SK-N-SH treated with all-trans-retinoic acid at 6 μM for 48 hours (cell line): ENCODE data around the gene IGF1.

ENCODE experiments used
- ATAC-seq: fragments of 200-7000 bp; cut with Tn5 transposase; 3 replicates; pipeline ENCODE4 v1.9.1; 2020; ENCODE audit warnings: mild to moderate bottlenecking, moderate library complexity
- ARNTL ChIP-seq: fragments of 450-650 bp; formaldehyde crosslinking; IDR thresholded peaks from 2 replicates; pipeline ENCODE4 v1.5.0; 2020; ENCODE audit warnings: low read depth, mild to moderate bottlenecking, moderate library complexity, borderline replicate concordance
- BACH2 ChIP-seq: fragments of 250-450 bp; sonication (Bioruptor Pico); IDR thresholded peaks from 2 replicates; pipeline ENCODE4 v1.9.0; 2021; ENCODE audit warnings: mild to moderate bottlenecking, borderline replicate concordance
- CSDC2 ChIP-seq: fragments of 250-450 bp; sonication (Bioruptor Pico); IDR thresholded peaks from 2 replicates; pipeline ENCODE4 v1.5.0; 2020; ENCODE audit warnings: mild to moderate bottlenecking, moderate library complexity
- ESRRG ChIP-seq: fragments of 250-450 bp; sonication (Bioruptor Pico); IDR thresholded peaks from 2 replicates; pipeline ENCODE4 v1.6.1; 2021; ENCODE audit warnings: mild to moderate bottlenecking
- GLIS3 ChIP-seq: fragments of 250-450 bp; sonication (Bioruptor Pico); IDR thresholded peaks from 2 replicates; pipeline ENCODE4 v1.5.0; 2020; ENCODE audit warnings: mild to moderate bottlenecking, moderate library complexity
- ISL1 ChIP-seq: fragments of 250-450 bp; sonication (Bioruptor Pico); IDR thresholded peaks from 2 replicates; pipeline ENCODE4 v2.1.2; 2022; ENCODE audit warnings: mild to moderate bottlenecking, moderate library complexity
- OSR1 ChIP-seq: fragments of 250-450 bp; sonication (Bioruptor Pico); IDR thresholded peaks from 2 replicates; pipeline ENCODE4 v1.8.0; 2022; ENCODE audit warnings: moderate library complexity, mild to moderate bottlenecking, inconsistent platforms
- PPARA ChIP-seq: fragments of 250-450 bp; sonication (Bioruptor Pico); IDR thresholded peaks from 2 replicates; pipeline ENCODE4 v1.5.0; 2020; ENCODE audit warnings: mild to moderate bottlenecking, borderline replicate concordance
- RARB ChIP-seq: fragments of 250-450 bp; sonication (Bioruptor Pico); IDR thresholded peaks from 2 replicates; pipeline ENCODE4 v1.8.0; 2021; ENCODE audit warnings: mild to moderate bottlenecking, moderate library complexity
- SNAI2 ChIP-seq: fragments of 250-450 bp; sonication (Bioruptor Pico); IDR thresholded peaks from 2 replicates; pipeline ENCODE4 v1.5.0; 2020; ENCODE audit warnings: mild to moderate bottlenecking, moderate library complexity
- TCF4 ChIP-seq: fragments of 250-450 bp; sonication (Bioruptor Pico); IDR thresholded peaks from 2 replicates; pipeline ENCODE4 v1.8.0; 2021; ENCODE audit warnings: mild to moderate bottlenecking, moderate library complexity, borderline replicate concordance
- TOX ChIP-seq: fragments of 250-450 bp; sonication (Bioruptor Pico); IDR thresholded peaks from 2 replicates; pipeline ENCODE4 v1.8.0; 2021; ENCODE audit warnings: mild to moderate bottlenecking, moderate library complexity, borderline replicate concordance
- ZFP3 ChIP-seq: fragments of 250-450 bp; sonication (Bioruptor Pico); IDR thresholded peaks from 2 replicates; pipeline ENCODE4 v1.5.0; 2020; ENCODE audit warnings: mild to moderate bottlenecking, moderate library complexity
- ZFP30 ChIP-seq: fragments of 450-650 bp; formaldehyde crosslinking; IDR thresholded peaks from 2 replicates; pipeline ENCODE4 v1.5.0; 2022; ENCODE audit warnings: mild to moderate bottlenecking, moderate library complexity
- ZNF565 ChIP-seq: fragments of 450-650 bp; formaldehyde crosslinking; conservative IDR thresholded peaks from 2 replicates; pipeline ENCODE4 v1.5.0; 2020; ENCODE audit warnings: low read depth, mild to moderate bottlenecking, moderate library complexity
- ZNF8 ChIP-seq: fragments of 450-650 bp; formaldehyde crosslinking; IDR thresholded peaks from 2 replicates; pipeline ENCODE4 v1.5.0; 2020; ENCODE audit warnings: mild to moderate bottlenecking, moderate library complexity
- TF ChIP-seq, protein P1 (sequence below): fragments of 250-450 bp; sonication (Bioruptor Pico); IDR thresholded peaks from 2 replicates; pipeline ENCODE4 v1.8.0; 2020; ENCODE audit warnings: mild to moderate bottlenecking, moderate library complexity, borderline replicate concordance
- TF ChIP-seq, protein P2 (sequence below): fragments of 250-450 bp; sonication (Bioruptor Pico); IDR thresholded peaks from 2 replicates; pipeline ENCODE4 v1.5.1; 2021; ENCODE audit warnings: mild to moderate bottlenecking, moderate library complexity
- TF ChIP-seq, protein P3 (sequence below): fragments of 250-450 bp; sonication (Bioruptor Pico); IDR thresholded peaks from 2 replicates; pipeline ENCODE4 v1.5.0; 2020; ENCODE audit warnings: mild to moderate bottlenecking, moderate library complexity
- TF ChIP-seq, protein P4 (sequence below): fragments of 250-450 bp; sonication (Bioruptor Pico); IDR thresholded peaks from 2 replicates; pipeline ENCODE4 v1.5.1; 2020; ENCODE audit warnings: low read depth, mild to moderate bottlenecking, moderate library complexity
- TF ChIP-seq, protein P5 (sequence below): fragments of 250-450 bp; sonication (Bioruptor Pico); IDR thresholded peaks from 2 replicates; pipeline ENCODE4 v1.8.0; 2021; ENCODE audit warnings: low read depth, mild to moderate bottlenecking, moderate library complexity, borderline replicate concordance

IGF1 gene

DNA sequence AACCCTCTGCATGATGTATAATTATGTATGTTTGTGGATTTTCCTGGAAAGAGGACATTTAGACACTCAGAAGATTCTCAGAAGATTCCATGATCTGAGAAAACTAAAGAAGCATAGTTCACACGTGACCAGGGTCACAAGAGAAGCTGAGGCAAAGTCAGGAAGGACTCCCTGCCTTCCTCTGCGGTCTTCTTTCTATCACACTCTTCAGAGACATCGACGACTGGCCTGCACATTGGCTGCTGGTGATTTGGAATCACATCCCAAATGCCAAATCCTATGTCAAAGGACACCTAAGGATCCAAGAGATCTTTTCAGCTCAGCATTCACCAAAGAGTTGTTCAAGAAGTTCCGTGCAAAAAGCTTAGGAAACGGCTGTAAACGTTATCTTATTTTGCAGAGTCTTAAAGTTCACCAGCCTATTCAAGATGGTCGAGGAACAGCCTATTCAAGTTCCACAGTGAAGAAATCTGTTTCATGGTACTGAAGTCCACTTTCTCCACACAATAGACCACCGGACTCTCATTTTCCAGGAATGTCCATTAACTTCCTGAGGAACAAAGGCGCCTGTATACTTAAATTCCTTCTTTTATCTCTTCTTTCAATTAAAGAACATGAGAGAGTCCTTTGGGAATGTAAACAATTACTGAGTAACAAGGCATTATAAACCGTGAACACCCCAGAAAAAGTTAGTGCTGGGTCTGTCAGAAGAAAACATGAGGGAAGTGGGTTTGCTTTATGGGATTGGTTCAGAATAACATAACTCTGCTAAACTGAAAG, 42.1 kb downstream of the IGF1 start:
- no peak for ATAC-seq
- TF ChIP-seq, protein P1, sequence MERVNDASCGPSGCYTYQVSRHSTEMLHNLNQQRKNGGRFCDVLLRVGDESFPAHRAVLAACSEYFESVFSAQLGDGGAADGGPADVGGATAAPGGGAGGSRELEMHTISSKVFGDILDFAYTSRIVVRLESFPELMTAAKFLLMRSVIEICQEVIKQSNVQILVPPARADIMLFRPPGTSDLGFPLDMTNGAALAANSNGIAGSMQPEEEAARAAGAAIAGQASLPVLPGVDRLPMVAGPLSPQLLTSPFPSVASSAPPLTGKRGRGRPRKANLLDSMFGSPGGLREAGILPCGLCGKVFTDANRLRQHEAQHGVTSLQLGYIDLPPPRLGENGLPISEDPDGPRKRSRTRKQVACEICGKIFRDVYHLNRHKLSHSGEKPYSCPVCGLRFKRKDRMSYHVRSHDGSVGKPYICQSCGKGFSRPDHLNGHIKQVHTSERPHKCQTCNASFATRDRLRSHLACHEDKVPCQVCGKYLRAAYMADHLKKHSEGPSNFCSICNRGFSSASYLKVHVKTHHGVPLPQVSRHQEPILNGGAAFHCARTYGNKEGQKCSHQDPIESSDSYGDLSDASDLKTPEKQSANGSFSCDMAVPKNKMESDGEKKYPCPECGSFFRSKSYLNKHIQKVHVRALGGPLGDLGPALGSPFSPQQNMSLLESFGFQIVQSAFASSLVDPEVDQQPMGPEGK, result no peak
- TF ChIP-seq BACH2 (CRISPR knock-in tag), result no peak
- no peak for TF ChIP-seq ARNTL (CRISPR knock-in tag)

DNA sequence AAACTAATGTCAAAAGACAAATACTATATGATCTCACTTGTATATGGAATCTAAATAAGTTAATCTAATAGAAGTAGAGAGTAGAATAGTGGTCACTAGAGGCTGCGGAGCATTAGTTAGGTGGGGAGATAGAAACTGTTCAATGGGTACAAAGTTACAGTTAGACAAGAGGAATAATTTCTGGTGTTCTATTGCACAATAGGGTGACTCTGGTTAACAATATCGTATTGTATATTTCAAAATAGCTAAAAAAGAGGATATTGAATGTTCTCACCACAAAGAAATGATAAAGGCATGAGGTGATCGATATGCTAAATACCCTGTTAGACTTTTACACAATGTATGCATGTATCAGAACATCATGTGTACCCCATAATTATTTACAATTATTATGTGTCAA, 42.9 kb downstream of the IGF1 start:
- TF ChIP-seq ZFP3, result no peak
- no peak for ATAC-seq

DNA sequence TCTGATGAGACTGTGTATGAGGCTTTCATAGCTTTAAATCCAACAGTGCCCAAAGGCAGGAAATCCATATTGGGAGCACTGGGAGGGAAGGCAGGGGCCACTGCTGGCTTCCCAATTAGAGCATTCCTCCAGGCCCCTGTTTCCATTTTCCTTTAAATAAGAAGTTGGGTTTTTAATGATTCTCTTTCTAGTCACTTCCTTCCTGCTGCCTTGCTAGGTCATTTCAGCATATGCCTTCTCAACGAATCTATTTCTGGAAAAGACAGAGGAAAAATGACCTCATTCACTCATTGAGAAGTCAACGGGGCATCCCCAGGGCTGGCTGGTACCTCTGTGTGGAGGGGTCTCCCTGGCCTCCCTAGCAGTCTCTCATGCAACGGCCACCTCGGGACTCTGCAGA, 43.5 kb downstream of the IGF1 start:
- no peak for TF ChIP-seq ISL1 (CRISPR knock-in tag)
- TF ChIP-seq, protein P1, result no peak
- TF ChIP-seq ZNF565 (CRISPR knock-in tag), result no peak
- TF ChIP-seq, protein P2, sequence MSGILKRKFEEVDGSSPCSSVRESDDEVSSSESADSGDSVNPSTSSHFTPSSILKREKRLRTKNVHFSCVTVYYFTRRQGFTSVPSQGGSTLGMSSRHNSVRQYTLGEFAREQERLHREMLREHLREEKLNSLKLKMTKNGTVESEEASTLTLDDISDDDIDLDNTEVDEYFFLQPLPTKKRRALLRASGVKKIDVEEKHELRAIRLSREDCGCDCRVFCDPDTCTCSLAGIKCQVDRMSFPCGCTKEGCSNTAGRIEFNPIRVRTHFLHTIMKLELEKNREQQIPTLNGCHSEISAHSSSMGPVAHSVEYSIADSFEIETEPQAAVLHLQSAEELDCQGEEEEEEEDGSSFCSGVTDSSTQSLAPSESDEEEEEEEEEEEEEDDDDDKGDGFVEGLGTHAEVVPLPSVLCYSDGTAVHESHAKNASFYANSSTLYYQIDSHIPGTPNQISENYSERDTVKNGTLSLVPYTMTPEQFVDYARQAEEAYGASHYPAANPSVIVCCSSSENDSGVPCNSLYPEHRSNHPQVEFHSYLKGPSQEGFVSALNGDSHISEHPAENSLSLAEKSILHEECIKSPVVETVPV (CRISPR knock-in tag), result no peak
- no peak for TF ChIP-seq ZNF8 (CRISPR knock-in tag)
- TF ChIP-seq PPARA (CRISPR knock-in tag), result no peak
- TF ChIP-seq ZFP3, result no peak
- TF ChIP-seq ESRRG, result no peak
- no peak for TF ChIP-seq BACH2 (CRISPR knock-in tag)
- TF ChIP-seq OSR1 (CRISPR knock-in tag), result no peak
- no peak for TF ChIP-seq TCF4 (CRISPR knock-in tag)
- no peak for TF ChIP-seq TOX (CRISPR knock-in tag)
- no peak for TF ChIP-seq GLIS3
- TF ChIP-seq, all 23 proteins: peak for 0
- no peak for ATAC-seq

DNA sequence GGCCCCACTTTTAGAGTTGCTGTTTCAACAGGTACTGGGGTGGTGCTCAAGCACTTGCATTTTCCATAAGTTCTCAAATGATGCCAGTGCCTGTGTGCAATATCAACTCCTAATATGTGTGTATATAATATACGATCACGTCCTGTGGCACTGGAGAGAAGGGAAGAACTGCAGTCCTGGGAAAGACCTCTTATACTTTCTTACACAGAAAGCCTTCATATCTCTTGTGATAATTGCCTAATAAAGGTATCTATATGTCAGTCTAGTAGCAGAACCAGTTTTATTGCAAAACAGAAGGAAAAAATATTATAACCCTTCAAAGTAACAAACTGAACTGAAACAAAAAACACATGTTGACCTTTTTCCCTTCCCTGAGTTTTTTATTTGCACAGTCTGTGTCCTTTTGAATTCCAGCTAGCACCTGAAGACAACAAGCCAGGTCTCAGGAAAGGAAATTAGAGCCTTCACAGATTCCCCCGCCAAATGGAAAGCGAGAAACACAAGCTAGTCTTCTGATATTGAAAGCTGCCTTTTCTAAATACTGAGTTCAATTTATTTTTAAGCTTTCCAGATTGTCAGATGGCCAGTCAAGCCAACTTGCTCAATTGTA, 44.4 kb downstream of the IGF1 start:
- ATAC-seq, result no peak
- no peak for TF ChIP-seq CSDC2
- TF ChIP-seq OSR1 (CRISPR knock-in tag), result no peak
- no peak for TF ChIP-seq ESRRG
- no peak for TF ChIP-seq RARB (CRISPR knock-in tag)
- TF ChIP-seq, protein P3, sequence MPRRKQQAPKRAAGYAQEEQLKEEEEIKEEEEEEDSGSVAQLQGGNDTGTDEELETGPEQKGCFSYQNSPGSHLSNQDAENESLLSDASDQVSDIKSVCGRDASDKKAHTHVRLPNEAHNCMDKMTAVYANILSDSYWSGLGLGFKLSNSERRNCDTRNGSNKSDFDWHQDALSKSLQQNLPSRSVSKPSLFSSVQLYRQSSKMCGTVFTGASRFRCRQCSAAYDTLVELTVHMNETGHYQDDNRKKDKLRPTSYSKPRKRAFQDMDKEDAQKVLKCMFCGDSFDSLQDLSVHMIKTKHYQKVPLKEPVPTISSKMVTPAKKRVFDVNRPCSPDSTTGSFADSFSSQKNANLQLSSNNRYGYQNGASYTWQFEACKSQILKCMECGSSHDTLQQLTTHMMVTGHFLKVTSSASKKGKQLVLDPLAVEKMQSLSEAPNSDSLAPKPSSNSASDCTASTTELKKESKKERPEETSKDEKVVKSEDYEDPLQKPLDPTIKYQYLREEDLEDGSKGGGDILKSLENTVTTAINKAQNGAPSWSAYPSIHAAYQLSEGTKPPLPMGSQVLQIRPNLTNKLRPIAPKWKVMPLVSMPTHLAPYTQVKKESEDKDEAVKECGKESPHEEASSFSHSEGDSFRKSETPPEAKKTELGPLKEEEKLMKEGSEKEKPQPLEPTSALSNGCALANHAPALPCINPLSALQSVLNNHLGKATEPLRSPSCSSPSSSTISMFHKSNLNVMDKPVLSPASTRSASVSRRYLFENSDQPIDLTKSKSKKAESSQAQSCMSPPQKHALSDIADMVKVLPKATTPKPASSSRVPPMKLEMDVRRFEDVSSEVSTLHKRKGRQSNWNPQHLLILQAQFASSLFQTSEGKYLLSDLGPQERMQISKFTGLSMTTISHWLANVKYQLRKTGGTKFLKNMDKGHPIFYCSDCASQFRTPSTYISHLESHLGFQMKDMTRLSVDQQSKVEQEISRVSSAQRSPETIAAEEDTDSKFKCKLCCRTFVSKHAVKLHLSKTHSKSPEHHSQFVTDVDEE, result no peak
- TF ChIP-seq SNAI2 (CRISPR knock-in tag), result no peak
- no peak for TF ChIP-seq TCF4 (CRISPR knock-in tag)
- TF ChIP-seq ARNTL (CRISPR knock-in tag), result no peak
- TF ChIP-seq ISL1 (CRISPR knock-in tag), result no peak
- TF ChIP-seq ZFP30 (CRISPR knock-in tag), result no peak
- TF ChIP-seq, protein P2 (CRISPR knock-in tag), result no peak
- TF ChIP-seq, protein P4, sequence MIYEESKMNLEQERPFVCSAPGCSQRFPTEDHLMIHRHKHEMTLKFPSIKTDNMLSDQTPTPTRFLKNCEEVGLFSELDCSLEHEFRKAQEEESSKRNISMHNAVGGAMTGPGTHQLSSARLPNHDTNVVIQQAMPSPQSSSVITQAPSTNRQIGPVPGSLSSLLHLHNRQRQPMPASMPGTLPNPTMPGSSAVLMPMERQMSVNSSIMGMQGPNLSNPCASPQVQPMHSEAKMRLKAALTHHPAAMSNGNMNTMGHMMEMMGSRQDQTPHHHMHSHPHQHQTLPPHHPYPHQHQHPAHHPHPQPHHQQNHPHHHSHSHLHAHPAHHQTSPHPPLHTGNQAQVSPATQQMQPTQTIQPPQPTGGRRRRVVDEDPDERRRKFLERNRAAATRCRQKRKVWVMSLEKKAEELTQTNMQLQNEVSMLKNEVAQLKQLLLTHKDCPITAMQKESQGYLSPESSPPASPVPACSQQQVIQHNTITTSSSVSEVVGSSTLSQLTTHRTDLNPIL (CRISPR knock-in tag), result no peak
- TF ChIP-seq TOX (CRISPR knock-in tag), result no peak
- TF ChIP-seq ZFP3, result no peak
- TF ChIP-seq, protein P5, sequence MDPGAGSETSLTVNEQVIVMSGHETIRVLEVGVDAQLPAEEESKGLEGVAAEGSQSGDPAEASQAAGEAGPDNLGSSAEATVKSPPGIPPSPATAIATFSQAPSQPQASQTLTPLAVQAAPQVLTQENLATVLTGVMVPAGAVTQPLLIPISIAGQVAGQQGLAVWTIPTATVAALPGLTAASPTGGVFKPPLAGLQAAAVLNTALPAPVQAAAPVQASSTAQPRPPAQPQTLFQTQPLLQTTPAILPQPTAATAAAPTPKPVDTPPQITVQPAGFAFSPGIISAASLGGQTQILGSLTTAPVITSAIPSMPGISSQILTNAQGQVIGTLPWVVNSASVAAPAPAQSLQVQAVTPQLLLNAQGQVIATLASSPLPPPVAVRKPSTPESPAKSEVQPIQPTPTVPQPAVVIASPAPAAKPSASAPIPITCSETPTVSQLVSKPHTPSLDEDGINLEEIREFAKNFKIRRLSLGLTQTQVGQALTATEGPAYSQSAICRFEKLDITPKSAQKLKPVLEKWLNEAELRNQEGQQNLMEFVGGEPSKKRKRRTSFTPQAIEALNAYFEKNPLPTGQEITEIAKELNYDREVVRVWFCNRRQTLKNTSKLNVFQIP (CRISPR knock-in tag), result no peak
- TF ChIP-seq PPARA (CRISPR knock-in tag), result no peak
- TF ChIP-seq ZNF8 (CRISPR knock-in tag), result no peak
- TF ChIP-seq, all 23 proteins: peak for 0
